Measurements from ENCODE around the gene ERN1.
"Not testable (repeated sequence)": the region's sequence is repeated elsewhere in the genome, so short reads cannot be mapped to it uniquely, and the experiment has no call there.

Gene ERN1

GRCh38 chr17:64134216-64134970, 4.4 kb upstream of the ERN1 start:
- DNase-seq: no peak

GRCh38 chr17:64133546-64134215, 3.7 kb upstream of the ERN1 start:
- DNase-seq: peak; percentile 45

GRCh38 chr17:64131606-64132270, 1.8 kb upstream of the ERN1 start:
- DNase-seq: no peak

GRCh38 chr17:64130559-64131001, 636 bp upstream of the ERN1 start:
- DNase-seq: no peak

GRCh38 chr17:64129515-64129764, 504 bp downstream of the ERN1 start:
- DNase-seq: no peak

- no peak for DNase-seq
Observed at GRCh38 chr17:64128787-64129514, 993 bp downstream of the ERN1 start.

GRCh38 chr17:64126918-64127317, 3.0 kb downstream of the ERN1 start:
- no peak for DNase-seq

GRCh38 chr17:64125937-64126336, 4.0 kb downstream of the ERN1 start:
- no peak for DNase-seq

- DNase-seq: no peak
Observed at GRCh38 chr17:64124609-64125008, 5.3 kb downstream of the ERN1 start.

GRCh38 chr17:64123114-64123513, 6.8 kb downstream of the ERN1 start:
- DNase-seq: no peak

- DNase-seq: not testable (repeated sequence)
Observed at GRCh38 chr17:64120972-64121786, 8.8 kb downstream of the ERN1 start.

GRCh38 chr17:64120159-64120810, 9.7 kb downstream of the ERN1 start:
- DNase-seq: no peak

GRCh38 chr17:64117981-64118979, 11.7 kb downstream of the ERN1 start:
- DNase-seq: no peak

- no peak for DNase-seq
Observed at GRCh38 chr17:64115822-64116534, 14.0 kb downstream of the ERN1 start.

- no peak for DNase-seq
Observed at GRCh38 chr17:64115043-64115698, 14.8 kb downstream of the ERN1 start.

GRCh38 chr17:64113006-64113405, 16.9 kb downstream of the ERN1 start:
- no peak for DNase-seq

- no peak for DNase-seq
Observed at GRCh38 chr17:64111831-64112230, 18.1 kb downstream of the ERN1 start.

- no peak for DNase-seq
Observed at GRCh38 chr17:64110379-64111152, 19.4 kb downstream of the ERN1 start.

GRCh38 chr17:64109400-64109799, 20.5 kb downstream of the ERN1 start:
- no peak for DNase-seq

Data from KG1 (cell line).